HepG2 (cell line): Measurements from ENCODE around the gene QRFPR. TPM values are rescaled to one million over a fixed set of nuclear protein-coding genes. Genes with fewer than 3 reads are reported as not detected.

ENCODE experiments used
- ATAC-seq: fragments of 200-7000 bp; cut with Tn5 transposase; 3 replicates; pipeline ENCODE4 v1.9.1; 2020; ENCODE audit warnings: mild to moderate bottlenecking, moderate library complexity
- BruUV-seq: library from RNA; stranded (reverse); fragments of 400-500 nt; replicated peaks from 2 replicates; lab custom pipeline; 2021; lab: Mats Ljungman, UMichigan
- CTCF ChIA-PET: fragments of 300-600 bp; formaldehyde crosslinking; extraction: SDS; loops from one replicate; lab custom pipeline; 2021; ENCODE audit warnings: low total read pairs, inconsistent platforms, low intra/inter-chr PET ratio; lab: Yijun Ruan, JAX
- POLR2A ChIA-PET: fragments of 350-600 bp; sonication (Branson Sonifier 250); formaldehyde crosslinking; loops from one replicate; lab custom pipeline; 2020; ENCODE audit warnings: antibody characterized with exemption, inconsistent platforms; lab: Yijun Ruan, JAX
- DNase-seq: peaks from one replicate; pipeline ENCODE4 v3.0.0-alpha.2; 2015; ENCODE audit warnings: low spot score
- FAIRE-seq: peaks from 3 replicates; lab custom pipeline; 2011; peaks lifted over from hg19 to GRCh38; lab: Jason Lieb, UNC
- H2AFZ ChIP-seq: one replicate; pipeline ENCODE4 v1.6.1; 2011; ENCODE audit warnings: low read length, inconsistent platforms
- H3K27ac ChIP-seq: fragments of 300-600 bp; 3 replicates; pipeline ENCODE4 v1.8.0; 2011; ENCODE audit warnings: mixed run types, mild to moderate bottlenecking, mixed read lengths, low read length, inconsistent platforms; ENCODE audit not compliant: insufficient read depth; ENCODE audit errors: extremely low read length
- H3K27me3 ChIP-seq, 2 experiments: fragments of 200-600 bp in 1 of 2; 2 replicates in 1 of 2; 3 replicates in 1 of 2; pipeline versions ENCODE4 v1.6.0 to v1.8.0; 2011; ENCODE audit warnings: low read length in 2 of 2, mild to moderate bottlenecking in 2 of 2, moderate library complexity in 2 of 2, inconsistent platforms in 1 of 2; ENCODE audit not compliant: insufficient read depth in 2 of 2, control insufficient read depth in 1 of 2
- H3K36me3 ChIP-seq, 2 experiments: fragments of 200-600 bp in 1 of 2; replicated peaks in 1 of 2; 2 replicates in 1 of 2; 3 replicates in 1 of 2; pipeline versions ENCODE4 v1.5.1 to v1.8.0; 2011; ENCODE audit warnings: low read length in 2 of 2, inconsistent platforms in 1 of 2; ENCODE audit not compliant: insufficient read depth in 2 of 2, control insufficient read depth in 1 of 2
- H3K4me1 ChIP-seq: 2 replicates; pipeline ENCODE4 v1.5.1; 2012; ENCODE audit warnings: low read length, inconsistent platforms; ENCODE audit not compliant: insufficient read depth
- H3K4me2 ChIP-seq: 2 replicates; pipeline ENCODE4 v1.6.0; 2011; ENCODE audit warnings: low read depth, low read length, inconsistent platforms
- H3K4me3 ChIP-seq, 3 experiments: fragments of 200-600 bp in 1 of 3; sonication (generic), shearing (Covaris generic) in 1 of 3; replicated peaks in 1 of 3; 2 replicates each; pipeline ENCODE4 v1.5.1; 2011 to 2016; ENCODE audit warnings: low read length in 3 of 3, inconsistent platforms in 2 of 3, low read depth in 2 of 3, mild to moderate bottlenecking in 2 of 3, control low read depth in 1 of 3, mixed read lengths in 1 of 3; ENCODE audit not compliant: insufficient read depth in 1 of 3
- H3K79me2 ChIP-seq: one replicate; pipeline ENCODE4 v1.6.1; 2011; ENCODE audit warnings: low read length, inconsistent platforms; ENCODE audit not compliant: insufficient read depth
- H3K9ac ChIP-seq: 2 replicates; pipeline ENCODE4 v1.6.0; 2011; ENCODE audit warnings: mild to moderate bottlenecking, low read depth, low read length, inconsistent platforms; ENCODE audit not compliant: insufficient read depth
- H3K9me3 ChIP-seq: 2 replicates; pipeline ENCODE4 v1.5.1; 2012; ENCODE audit warnings: mild to moderate bottlenecking, low read length
- H4K20me1 ChIP-seq: 2 replicates; pipeline ENCODE4 v1.6.0; 2011; ENCODE audit warnings: inconsistent platforms, mild to moderate bottlenecking, low read length, moderate library complexity; ENCODE audit not compliant: insufficient read depth
- FOXA1 ChIP-seq, 2 experiments: fragments of 450-650 bp in 1 of 2; sonication (generic) in 1 of 2; formaldehyde crosslinking in 1 of 2; IDR thresholded peaks; 2 replicates each; pipeline versions ENCODE4 v1.4.0 to v1.6.1; 2016 to 2020; ENCODE audit warnings: missing genetic modification reagents in 1 of 2
- KIAA2018 ChIP-seq: sonication (generic); formaldehyde crosslinking; IDR thresholded peaks from 2 replicates; pipeline ENCODE4 v1.5.0; 2020; ENCODE audit warnings: mild to moderate bottlenecking, missing genetic modification reagents, borderline replicate concordance
- MAX ChIP-seq: IDR thresholded peaks from 2 replicates; pipeline ENCODE4 v1.6.1; 2012; ENCODE audit warnings: inconsistent platforms
- NCOA5 ChIP-seq: sonication (generic); formaldehyde crosslinking; IDR thresholded peaks from 2 replicates; pipeline ENCODE4 v1.4.0; 2020; ENCODE audit warnings: missing genetic modification reagents
- SRY ChIP-seq: sonication (generic); formaldehyde crosslinking; IDR thresholded peaks from 2 replicates; pipeline ENCODE4 v1.8.0; 2022; ENCODE audit warnings: mild to moderate bottlenecking, missing genetic modification reagents
- TBX3 ChIP-seq: fragments of 450-650 bp; IDR thresholded peaks from 2 replicates; pipeline ENCODE4 v1.6.1; 2017; ENCODE audit warnings: antibody characterized with exemption, mild to moderate bottlenecking, inconsistent platforms, borderline replicate concordance
- TEF ChIP-seq: sonication (generic); formaldehyde crosslinking; IDR thresholded peaks from 2 replicates; pipeline ENCODE4 v1.5.0; 2020; ENCODE audit warnings: missing genetic modification reagents
- ZNF3 ChIP-seq: IDR thresholded peaks from 2 replicates; pipeline ENCODE4 v1.7.0; 2017; ENCODE audit warnings: inconsistent platforms
- ZNF326 ChIP-seq: sonication (generic); formaldehyde crosslinking; IDR thresholded peaks from 2 replicates; pipeline ENCODE4 v1.4.0; 2020; ENCODE audit warnings: missing genetic modification reagents, borderline replicate concordance
- ZNF331 ChIP-seq: sonication (generic); formaldehyde crosslinking; IDR thresholded peaks from 2 replicates; pipeline ENCODE4 v1.4.0; 2020; ENCODE audit warnings: missing genetic modification reagents
- ZNF775 ChIP-seq: sonication (generic); formaldehyde crosslinking; IDR thresholded peaks from 2 replicates; pipeline ENCODE4 v1.4.0; 2020; ENCODE audit warnings: missing genetic modification reagents, mild to moderate bottlenecking, moderate library complexity, borderline replicate concordance
- WGBS: methylation state at CpG from one replicate; pipeline ENCODE4 v1.1.6; 2017; ENCODE audit warnings: low lambda C conversion rate; 5-methylcytosine and 5-hydroxymethylcytosine counted together
- in situ Hi-C: cut with HindIII; loops from 2 replicates; pipeline ENCODE4 v1.10.0; 2017; ENCODE audit warnings: low pct_unique_long_range_greater_than_20kb; ENCODE audit not compliant: extremely low pct_ligation_motif_present
- intact Hi-C: fragments of 100-400 bp; cut with micrococcal nuclease; formaldehyde crosslinking; loops from one replicate; pipeline ENCODE4 v1.10.0; 2022; ENCODE audit not compliant: unreplicated experiment
- polyA plus RNA-seq, 8 experiments: library from polyadenylated mRNA; depleted of rRNA in 3 of 8; stranded (reverse) in 7 of 8; unstranded in 1 of 8; fragments of >200 nt; fragmentation: Illumina TruSeq in 4 of 8; extraction: Trizol in 4 of 8; gene quantifications; 2 replicates each; pipeline versions ENCODE4 v1.2.1 to v1.2.3, GENCODE V29; 2011 to 2016; ENCODE audit warnings: low read depth in 4 of 8, missing spikeins in 1 of 8, mixed read lengths in 1 of 8; ENCODE audit not compliant: insufficient read depth in 1 of 8
- total RNA-seq, 5 experiments: library from RNA; depleted of rRNA; stranded (reverse); fragments of >200 nt; fragmentation: Illumina TruSeq; extraction: Trizol; gene quantifications; 2 replicates each; pipeline ENCODE4 v1.2.3, GENCODE V29; 2016; ENCODE audit warnings: low read depth in 1 of 5
- TF ChIP-seq, protein P1 (sequence below): sonication (generic); formaldehyde crosslinking; IDR thresholded peaks from 2 replicates; pipeline ENCODE4 v1.9.0; 2021; ENCODE audit warnings: missing genetic modification reagents, borderline replicate concordance
- TF ChIP-seq, protein P2 (sequence below): sonication (generic); formaldehyde crosslinking; IDR thresholded peaks from 2 replicates; pipeline ENCODE4 v1.5.1; 2020; ENCODE audit warnings: missing genetic modification reagents, mild to moderate bottlenecking, borderline replicate concordance

The QRFPR gene
- total and polyA plus RNA-seq, 2 of the 13 experiments (the other 11 are each of a cell fraction or from before 2014, with no cell fraction given): not detected

DNA sequence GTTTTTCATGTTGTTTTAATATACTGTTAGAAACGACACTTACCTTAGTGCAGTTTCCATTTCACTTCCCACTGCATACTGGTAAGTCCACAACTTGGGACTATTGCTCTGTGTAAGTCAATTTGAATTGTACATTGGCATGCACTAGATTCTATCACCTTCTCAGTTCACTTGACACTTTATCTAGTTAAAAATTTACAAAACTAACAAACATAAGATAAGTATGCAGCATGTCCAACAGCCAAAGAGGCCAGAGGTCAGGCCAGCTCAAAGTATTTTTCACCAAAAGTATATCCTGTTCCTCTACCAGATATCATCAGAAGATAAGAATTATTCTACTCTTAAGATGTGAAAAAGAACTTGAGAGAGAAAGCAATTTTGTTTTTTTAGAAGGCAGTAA, 75.9 kb downstream of the QRFPR start:
- in situ Hi-C loops (no loop called here), intact Hi-C loops (loop anchor here (5.0 kb wide), 1 partner anchor 113 kb away; no protein-coding TSS in a partner anchor)
- Histone ChIP-seq H3K36me3 (no peaks in the 10 kb centered on the region), H4K20me1 (no peaks in the 10 kb centered on the region), H3K4me1 (no peaks in the 10 kb centered on the region), H2AFZ (no peak overlapping the region), H3K27ac (no peak overlapping the region), H3K4me3 (no peak overlapping the region), H3K27me3 (no peaks in the 10 kb centered on the region), H3K9ac (no peak overlapping the region), H3K9me3 (no peaks in the 10 kb centered on the region), H3K79me2 (no peaks in the 10 kb centered on the region), H3K4me2 (no peak overlapping the region)
- ChIA-PET CTCF (no interaction called here), POLR2A (no interaction called here)
- 0% methylated on average over 1 of the region's 1 CpG for WGBS
- ATAC-seq: no peak
- no TSS peak for BruUV-seq
- no peak for DNase-seq
- FAIRE-seq: no peak
- TF ChIP-seq, protein P1, sequence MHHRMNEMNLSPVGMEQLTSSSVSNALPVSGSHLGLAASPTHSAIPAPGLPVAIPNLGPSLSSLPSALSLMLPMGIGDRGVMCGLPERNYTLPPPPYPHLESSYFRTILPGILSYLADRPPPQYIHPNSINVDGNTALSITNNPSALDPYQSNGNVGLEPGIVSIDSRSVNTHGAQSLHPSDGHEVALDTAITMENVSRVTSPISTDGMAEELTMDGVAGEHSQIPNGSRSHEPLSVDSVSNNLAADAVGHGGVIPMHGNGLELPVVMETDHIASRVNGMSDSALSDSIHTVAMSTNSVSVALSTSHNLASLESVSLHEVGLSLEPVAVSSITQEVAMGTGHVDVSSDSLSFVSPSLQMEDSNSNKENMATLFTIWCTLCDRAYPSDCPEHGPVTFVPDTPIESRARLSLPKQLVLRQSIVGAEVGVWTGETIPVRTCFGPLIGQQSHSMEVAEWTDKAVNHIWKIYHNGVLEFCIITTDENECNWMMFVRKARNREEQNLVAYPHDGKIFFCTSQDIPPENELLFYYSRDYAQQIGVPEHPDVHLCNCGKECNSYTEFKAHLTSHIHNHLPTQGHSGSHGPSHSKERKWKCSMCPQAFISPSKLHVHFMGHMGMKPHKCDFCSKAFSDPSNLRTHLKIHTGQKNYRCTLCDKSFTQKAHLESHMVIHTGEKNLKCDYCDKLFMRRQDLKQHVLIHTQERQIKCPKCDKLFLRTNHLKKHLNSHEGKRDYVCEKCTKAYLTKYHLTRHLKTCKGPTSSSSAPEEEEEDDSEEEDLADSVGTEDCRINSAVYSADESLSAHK (CRISPR knock-in tag): no peak
- no peak for TF ChIP-seq FOXA1 (IDR thresholded peaks at IDR 0.05)
- no peak for TF ChIP-seq FOXA1 (CRISPR knock-in tag; IDR thresholded peaks at IDR 0.05)
- no peak for TF ChIP-seq TBX3
- TF ChIP-seq TEF: no peak
- TF ChIP-seq ZNF326: no peak
- TF ChIP-seq ZNF775 (CRISPR knock-in tag): no peak
- TF ChIP-seq MAX: no peak
- TF ChIP-seq, protein P2, sequence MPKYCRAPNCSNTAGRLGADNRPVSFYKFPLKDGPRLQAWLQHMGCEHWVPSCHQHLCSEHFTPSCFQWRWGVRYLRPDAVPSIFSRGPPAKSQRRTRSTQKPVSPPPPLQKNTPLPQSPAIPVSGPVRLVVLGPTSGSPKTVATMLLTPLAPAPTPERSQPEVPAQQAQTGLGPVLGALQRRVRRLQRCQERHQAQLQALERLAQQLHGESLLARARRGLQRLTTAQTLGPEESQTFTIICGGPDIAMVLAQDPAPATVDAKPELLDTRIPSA (CRISPR knock-in tag): no peak
- no peak for TF ChIP-seq KIAA2018 (CRISPR knock-in tag)
- no peak for TF ChIP-seq ZNF3 (CRISPR knock-in tag)
- no peak for TF ChIP-seq NCOA5 (CRISPR knock-in tag)
- no peak for TF ChIP-seq SRY (CRISPR knock-in tag)
- no peak for TF ChIP-seq ZNF331 (CRISPR knock-in tag)
